K562 (cell line): ENCODE data around the gene CYSTM1. TPM values are rescaled to one million over a fixed set of nuclear protein-coding genes. Genes with fewer than 3 reads are reported as not detected.

Source experiments
- BCLAF1 ChIP-seq, 2 experiments: fragments of 450-650 bp in 1 of 2; IDR thresholded peaks; 2 replicates each; pipeline ENCODE4 v1.6.1; 2011 to 2017; ENCODE audit warnings: low read depth in 2 of 2, antibody characterized with exemption in 1 of 2, borderline replicate concordance in 1 of 2, low read length in 1 of 2, mild to moderate bottlenecking in 1 of 2, mixed read lengths in 1 of 2; ENCODE audit not compliant: control insufficient read depth in 1 of 2
- ETV5 ChIP-seq: sonication (generic); formaldehyde crosslinking; IDR thresholded peaks from 2 replicates; pipeline ENCODE4 v1.4.0; 2020; ENCODE audit warnings: low read depth, mild to moderate bottlenecking, missing genetic modification reagents
- NFATC3 ChIP-seq: fragments of 450-650 bp; IDR thresholded peaks from 2 replicates; pipeline ENCODE4 v1.6.1; 2017; ENCODE audit warnings: mild to moderate bottlenecking
- ZBTB40 ChIP-seq, 2 experiments: fragments of 450-650 bp in 1 of 2; sonication (generic) in 1 of 2; formaldehyde crosslinking in 1 of 2; IDR thresholded peaks; 2 replicates each; pipeline versions ENCODE4 v1.7.1 to v1.9.0; 2016 to 2022; ENCODE audit warnings: inconsistent platforms in 1 of 2, mild to moderate bottlenecking in 1 of 2, missing genetic modification reagents in 1 of 2
- polyA plus RNA-seq, 8 experiments: library from polyadenylated mRNA; depleted of rRNA in 4 of 8; stranded (reverse) in 5 of 8; unstranded in 3 of 8; fragments of >200 nt; fragmentation: Nextera tagmentation in 2 of 8; fragmentation: Illumina TruSeq in 1 of 8; extraction: Ambion mirVana in 2 of 8; extraction: Trizol in 1 of 8; gene quantifications; 2 replicates each; pipeline versions ENCODE4 v1.2.1 to v1.2.3, GENCODE V29; 2011 to 2014; ENCODE audit warnings: inconsistent platforms in 1 of 8, missing spikeins in 1 of 8
- total RNA-seq, 7 experiments: library from RNA; depleted of rRNA in 6 of 7; stranded (reverse); fragments of >200 nt in 6 of 7; fragmentation: Illumina TruSeq in 2 of 7; extraction: Trizol in 2 of 7; gene quantifications; 2 replicates each; pipeline versions ENCODE4 v1.2.1 to v1.2.3, GENCODE V29; 2011 to 2021; ENCODE audit warnings: low replicate concordance in 1 of 7

Gene CYSTM1
- total and polyA plus RNA-seq, 9 of the 15 experiments (the other 6 are each of a cell fraction or from before 2014, with no cell fraction given) = 76.1 to 422 (median 108) TPM

DNA sequence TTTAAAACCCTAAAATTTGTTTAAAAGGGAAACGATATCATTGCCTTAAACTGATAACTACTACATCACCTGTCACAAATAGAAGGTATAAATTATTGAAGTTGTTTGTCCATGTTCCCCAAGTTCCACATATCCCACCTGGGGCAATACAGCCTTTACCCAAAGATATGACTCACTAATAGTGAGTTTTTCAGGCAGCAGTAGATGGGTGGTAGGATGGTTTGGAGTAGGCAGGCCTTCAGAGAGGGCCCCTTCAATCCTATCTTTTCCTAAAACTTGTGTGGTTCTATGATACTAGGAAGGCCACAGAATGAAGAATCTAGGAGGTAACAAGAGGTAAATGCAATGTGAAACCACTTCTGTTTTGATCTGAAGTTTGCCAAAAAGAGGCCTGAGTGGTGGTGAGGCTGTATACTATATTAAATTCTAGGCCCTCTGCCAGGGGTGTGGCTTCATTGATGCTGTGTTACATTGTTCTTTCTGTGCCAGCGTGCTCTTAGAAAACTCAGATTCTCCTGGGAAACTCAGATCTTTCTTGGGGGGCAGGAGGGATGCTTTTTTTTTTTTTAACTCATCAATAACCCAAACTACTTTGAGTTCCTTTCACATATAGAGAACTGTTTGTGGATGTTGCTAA is 7.2 kb downstream of the CYSTM1 start (continued):
- TF ChIP-seq ZBTB40 (IDR thresholded peaks at IDR 0.05) (no peak), ZBTB40 (CRISPR knock-in tag; IDR thresholded peaks at IDR 0.05) (no peak), BCLAF1 (IDR thresholded peaks at IDR 0.05; ENCODE audit: borderline replicate concordance in 1 of 2, control insufficient read depth in 1 of 2, low read depth in 2 of 2, low read length in 1 of 2) (no peak), NFATC3 (no peak), ETV5 (CRISPR knock-in tag) (no peak)
